ENCODE measurements around the gene PLP2. TPM values are rescaled to one million over a fixed set of nuclear protein-coding genes. Genes with fewer than 3 reads are reported as not detected.
"Not testable (repeated sequence)": the region's sequence is repeated elsewhere in the genome, so short reads cannot be mapped to it uniquely, and the experiment has no call there.

Gene PLP2
- total and polyA plus RNA-seq, 4 experiments from 2014 or later: 132 to 334 (median 187) TPM

- H3K27ac Mint-ChIP-seq: no peak overlapping the region
- no peaks in the 10 kb centered on the region for H3K36me3 ChIP-seq (ENCODE audit: insufficient read depth, low read length)
- intact Hi-C loops (cut with micrococcal nuclease): no loop called here
- no peaks in the 10 kb centered on the region for H3K9me3 ChIP-seq (ENCODE audit: control insufficient read depth in 1 of 2, low read length in 2 of 2)
- H3K4me1 Mint-ChIP-seq: peaks cover 0 to 2% (median 0%) of the 10 kb centered on the region in 4 donors
- no peaks in the 10 kb centered on the region for H3K4me1 ChIP-seq (ENCODE audit: insufficient read depth, low read length)
- ChIA-PET CTCF (ENCODE audit: partially characterized antibody) (interaction anchor here (1.2 kb wide), 1 partner anchor 16 kb away, joined by 3 read pairs; no protein-coding TSS in a partner anchor), POLR2A (ENCODE audit: partially characterized antibody) (no interaction called here)
- H3K27me3 ChIP-seq (ENCODE audit: insufficient read depth, low read length): no peaks in the 10 kb centered on the region
- H3K27ac ChIP-seq (ENCODE audit: low read depth, low read length): no peak overlapping the region
- H3K27me3 Mint-ChIP-seq: no peaks in the 10 kb centered on the region
- H3K9me3 Mint-ChIP-seq: peaks cover 0 to 42% (median 25%) of the 10 kb centered on the region in 8 donors
- peaks cover 5 to 12% of the 10 kb centered on the region in 2 donors for H3K36me3 Mint-ChIP-seq
- DNase-seq: no peak
- no peak overlapping the region for H3K4me3 ChIP-seq (ENCODE audit: low read length in 2 of 2)
- H3K4me3 Mint-ChIP-seq: no peak overlapping the region
These were observed 32.0 kb upstream of the PLP2 start for GRCh38 chrX:49139713-49140112.

- H3K27ac ChIP-seq (ENCODE audit: low read depth, low read length); H3K4me1 ChIP-seq (ENCODE audit: insufficient read depth, low read length); H3K4me3 Mint-ChIP-seq; H3K36me3 ChIP-seq (ENCODE audit: insufficient read depth, low read length); intact Hi-C loops (cut with micrococcal nuclease); H3K9me3 ChIP-seq (ENCODE audit: control insufficient read depth in 1 of 2, low read length in 2 of 2); DNase-seq; H3K4me1 Mint-ChIP-seq; H3K27ac Mint-ChIP-seq; H3K27me3 Mint-ChIP-seq; H3K4me3 ChIP-seq (ENCODE audit: low read length in 2 of 2); H3K27me3 ChIP-seq (ENCODE audit: insufficient read depth, low read length): not testable (repeated sequence)
- ChIA-PET CTCF (ENCODE audit: partially characterized antibody) (interaction anchor here (1.0 to 2.3 kb wide), 4 partner anchors 9 to 50 kb away, joined by 3 to 12 read pairs (median 4); partner anchors contain the start of gene PLP2), POLR2A (ENCODE audit: partially characterized antibody) (interaction anchor here (0.6 to 1.2 kb wide), 3 partner anchors 13 to 140 kb away, joined by 3 read pairs; no protein-coding TSS in a partner anchor)
- Mint-ChIP-seq H3K9me3 (peaks cover 0 to 38% (median 25%) of the 10 kb centered on the region in 8 donors), H3K36me3 (peaks cover 2 to 12% of the 10 kb centered on the region in 2 donors)
These were observed 29.4 kb upstream of the PLP2 start for GRCh38 chrX:49142264-49142663.

DNA sequence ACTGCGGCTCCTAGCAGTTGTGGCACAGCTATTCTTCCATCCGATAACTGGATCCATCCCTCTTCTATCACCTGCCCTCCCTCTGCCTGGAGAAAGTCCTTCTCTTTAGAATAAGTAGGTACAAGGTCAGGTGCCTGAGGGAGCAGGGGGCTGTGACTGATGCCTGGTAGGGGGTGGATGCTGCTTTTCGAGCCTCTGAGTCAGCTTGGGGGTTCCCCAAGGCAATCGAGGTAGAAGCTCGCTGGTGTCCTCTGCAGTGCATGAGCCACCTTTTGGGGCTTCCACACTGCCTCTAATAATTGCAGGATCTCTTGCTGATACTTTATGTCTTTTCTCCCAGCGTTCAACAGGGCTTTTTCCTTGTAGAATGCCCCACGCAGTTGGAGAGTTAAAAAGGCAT is 28.5 kb upstream of the PLP2 start:
- ChIA-PET CTCF (ENCODE audit: partially characterized antibody) (interaction anchor here (1.0 to 1.5 kb wide), 2 partner anchors 9 to 49 kb away, joined by 3 to 5 read pairs; no protein-coding TSS in a partner anchor), POLR2A (ENCODE audit: partially characterized antibody) (interaction anchor here (1.1 to 1.2 kb wide), 2 partner anchors 12 to 13 kb away, joined by 3 read pairs; no protein-coding TSS in a partner anchor)
- Mint-ChIP-seq H3K36me3 (peaks cover 2 to 12% of the 10 kb centered on the region in 2 donors), H3K9me3 (peaks cover 0 to 33% (median 25%) of the 10 kb centered on the region in 8 donors)
- H3K4me3 ChIP-seq (ENCODE audit: low read length in 2 of 2); H3K27ac Mint-ChIP-seq; H3K4me3 Mint-ChIP-seq; DNase-seq; intact Hi-C loops (cut with micrococcal nuclease); H3K27ac ChIP-seq (ENCODE audit: low read depth, low read length); H3K36me3 ChIP-seq (ENCODE audit: insufficient read depth, low read length); H3K4me1 ChIP-seq (ENCODE audit: insufficient read depth, low read length); H3K27me3 Mint-ChIP-seq; H3K9me3 ChIP-seq (ENCODE audit: control insufficient read depth in 1 of 2, low read length in 2 of 2); H3K4me1 Mint-ChIP-seq; H3K27me3 ChIP-seq (ENCODE audit: insufficient read depth, low read length): not testable (repeated sequence)

DNA sequence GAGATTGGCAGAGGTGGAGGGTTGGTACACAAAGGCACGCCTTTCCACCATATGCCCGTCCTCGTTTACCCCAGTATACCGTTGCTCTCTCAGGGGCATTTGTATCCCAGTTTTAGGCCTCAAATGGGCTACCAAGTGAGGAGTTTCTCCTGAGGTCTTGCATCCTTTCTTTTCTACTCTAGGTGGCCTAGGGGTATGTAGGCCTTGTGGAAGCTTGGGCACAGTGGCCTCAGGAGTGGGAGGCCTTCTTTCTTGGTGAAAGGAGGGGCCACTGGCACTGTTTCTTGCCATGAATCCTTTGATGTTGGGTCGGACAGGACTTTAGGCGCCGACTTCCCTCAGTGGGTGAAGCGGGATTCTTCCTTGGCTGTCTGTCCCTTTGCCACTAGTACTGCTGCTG is 24.4 kb upstream of the PLP2 start:
- DNase-seq: no peak
- ChIA-PET POLR2A (ENCODE audit: partially characterized antibody) (no interaction called here), CTCF (ENCODE audit: partially characterized antibody) (no interaction called here)
- intact Hi-C loops (cut with micrococcal nuclease): no loop called here
- Histone ChIP-seq H3K36me3 (ENCODE audit: insufficient read depth, low read length) (no peaks in the 10 kb centered on the region), H3K27me3 (ENCODE audit: insufficient read depth, low read length) (no peaks in the 10 kb centered on the region), H3K4me3 (ENCODE audit: low read length in 2 of 2) (no peak overlapping the region), H3K27ac (ENCODE audit: low read depth, low read length) (no peak overlapping the region), H3K9me3 (ENCODE audit: control insufficient read depth in 1 of 2, low read length in 2 of 2) (no peaks in the 10 kb centered on the region), H3K4me1 (ENCODE audit: insufficient read depth, low read length) (no peaks in the 10 kb centered on the region)
- H3K9me3 Mint-ChIP-seq: peaks cover 0 to 5% (median 0%) of the 10 kb centered on the region in 8 donors
- H3K4me3 Mint-ChIP-seq: no peak overlapping the region
- H3K36me3 Mint-ChIP-seq: no peaks in the 10 kb centered on the region
- no peak overlapping the region for H3K27ac Mint-ChIP-seq
- H3K4me1 Mint-ChIP-seq: no peaks in the 10 kb centered on the region
- no peaks in the 10 kb centered on the region for H3K27me3 Mint-ChIP-seq

DNA sequence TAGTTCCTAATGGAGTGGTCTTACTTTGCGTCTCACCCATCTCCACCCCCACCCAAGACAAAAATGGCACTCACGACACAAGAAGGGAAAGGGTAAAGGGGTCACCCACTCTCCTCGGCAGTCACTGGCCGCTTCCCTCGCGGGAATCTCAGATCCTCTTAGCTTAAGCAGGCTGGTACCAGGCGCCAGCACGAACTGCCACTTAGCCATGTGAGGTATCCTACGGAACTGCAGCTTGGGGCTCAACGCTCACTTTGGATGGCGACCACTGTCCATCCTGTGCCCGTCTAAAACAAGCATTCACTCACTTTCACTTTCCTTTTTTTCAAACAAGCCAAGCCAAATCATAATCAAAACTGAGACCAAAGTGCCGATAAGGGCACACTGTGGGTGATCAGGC is 23.8 kb upstream of the PLP2 start:
- no peaks in the 10 kb centered on the region for H3K4me1 Mint-ChIP-seq
- Histone ChIP-seq H3K4me3 (ENCODE audit: low read length in 2 of 2) (no peak overlapping the region), H3K27ac (ENCODE audit: low read depth, low read length) (no peak overlapping the region), H3K36me3 (ENCODE audit: insufficient read depth, low read length) (no peaks in the 10 kb centered on the region), H3K4me1 (ENCODE audit: insufficient read depth, low read length) (no peaks in the 10 kb centered on the region), H3K27me3 (ENCODE audit: insufficient read depth, low read length) (no peaks in the 10 kb centered on the region), H3K9me3 (ENCODE audit: control insufficient read depth in 1 of 2, low read length in 2 of 2) (no peaks in the 10 kb centered on the region)
- H3K36me3 Mint-ChIP-seq: no peaks in the 10 kb centered on the region
- POLR2A ChIA-PET (ENCODE audit: partially characterized antibody): no interaction called here
- no peak overlapping the region for H3K4me3 Mint-ChIP-seq
- intact Hi-C loops (cut with micrococcal nuclease): no loop called here
- DNase-seq: no peak
- no peak overlapping the region for H3K27ac Mint-ChIP-seq
- H3K27me3 Mint-ChIP-seq: no peaks in the 10 kb centered on the region
- H3K9me3 Mint-ChIP-seq: no peaks in the 10 kb centered on the region
- CTCF ChIA-PET (ENCODE audit: partially characterized antibody): no interaction called here

DNA sequence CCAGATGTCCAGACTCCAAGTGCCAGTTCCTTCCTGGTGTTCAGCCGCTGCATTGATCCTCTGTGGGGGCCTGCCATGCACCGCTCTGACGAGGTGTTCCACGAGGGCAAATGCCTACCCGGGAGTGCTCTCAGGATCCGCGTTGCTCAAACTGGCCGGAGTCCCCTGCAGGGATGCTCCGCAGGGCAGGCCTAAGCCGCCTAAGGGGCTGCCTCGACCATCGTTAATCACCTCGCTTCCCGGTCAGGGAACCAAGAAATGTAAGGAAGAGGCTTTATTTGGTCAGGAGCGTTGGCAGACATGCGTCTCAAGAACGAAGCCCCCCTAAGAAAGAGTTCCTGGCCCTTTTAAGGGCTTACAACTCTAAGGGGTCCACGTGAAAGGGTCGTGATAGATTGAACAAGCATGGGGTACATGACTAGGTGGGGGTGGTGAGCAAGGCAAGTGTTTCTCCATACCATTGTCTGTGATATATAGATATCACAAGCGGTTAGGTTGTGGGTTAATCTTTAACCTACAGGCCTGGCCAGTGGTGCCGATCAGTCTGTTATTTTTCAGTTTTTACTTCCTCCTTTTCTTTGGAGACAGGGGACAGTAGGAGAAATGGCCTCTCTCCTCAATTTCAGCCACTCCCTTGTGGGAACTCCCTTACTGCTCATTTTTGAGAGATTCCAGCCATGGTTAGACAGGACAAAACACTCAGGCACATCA is 23.2 kb upstream of the PLP2 start:
- not testable (repeated sequence) for H3K4me1 Mint-ChIP-seq, H3K27ac Mint-ChIP-seq, H3K36me3 Mint-ChIP-seq

GRCh38 chrX:49149291-49149690 is 22.4 kb upstream of the PLP2 start:
- DNase-seq; H3K27me3 ChIP-seq (ENCODE audit: insufficient read depth, low read length); H3K27ac Mint-ChIP-seq; H3K27ac ChIP-seq (ENCODE audit: low read depth, low read length); H3K9me3 Mint-ChIP-seq; H3K4me3 Mint-ChIP-seq; H3K4me1 Mint-ChIP-seq; H3K9me3 ChIP-seq (ENCODE audit: control insufficient read depth in 1 of 2, low read length in 2 of 2); H3K27me3 Mint-ChIP-seq; H3K4me1 ChIP-seq (ENCODE audit: insufficient read depth, low read length); CTCF ChIA-PET (ENCODE audit: partially characterized antibody); H3K36me3 ChIP-seq (ENCODE audit: insufficient read depth, low read length); POLR2A ChIA-PET (ENCODE audit: partially characterized antibody); intact Hi-C loops (cut with micrococcal nuclease); H3K36me3 Mint-ChIP-seq; H3K4me3 ChIP-seq (ENCODE audit: low read length in 2 of 2): not testable (repeated sequence)

More for the DNA sequence above, 23.2 kb upstream of the PLP2 start:
- H3K27me3 ChIP-seq (ENCODE audit: insufficient read depth, low read length); POLR2A ChIA-PET (ENCODE audit: partially characterized antibody); CTCF ChIA-PET (ENCODE audit: partially characterized antibody); H3K4me1 ChIP-seq (ENCODE audit: insufficient read depth, low read length); H3K27me3 Mint-ChIP-seq; H3K9me3 ChIP-seq (ENCODE audit: control insufficient read depth in 1 of 2, low read length in 2 of 2); intact Hi-C loops (cut with micrococcal nuclease); H3K36me3 ChIP-seq (ENCODE audit: insufficient read depth, low read length); H3K27ac ChIP-seq (ENCODE audit: low read depth, low read length); DNase-seq; H3K9me3 Mint-ChIP-seq; H3K4me3 Mint-ChIP-seq; H3K4me3 ChIP-seq (ENCODE audit: low read length in 2 of 2): not testable (repeated sequence)

Data from CD4-positive, alpha-beta memory T cell (primary cell).